Neural cell (in vitro differentiated cells): Measurements from ENCODE around the gene C19orf33.

Experiments
- CTCF ChIP-seq: fragments of 450-650 bp; IDR thresholded peaks from 2 replicates; pipeline ENCODE4 v1.5.1; 2014; ENCODE audit warnings: antibody characterized with exemption, mild to moderate bottlenecking, moderate library complexity; ENCODE audit not compliant: poor library complexity, severe bottlenecking
- POLR2AphosphoS5 ChIP-seq: IDR thresholded peaks from 2 replicates; pipeline ENCODE4 v1.6.1; 2012

- no peak for TF ChIP-seq CTCF
- TF ChIP-seq POLR2AphosphoS5 = no peak
Measured at GRCh38 chr19:38316477-38317067, 12.5 kb downstream of the C19orf33 start.
